ENCODE data around the gene THBD. TPM values are rescaled to one million over a fixed set of nuclear protein-coding genes. Genes with fewer than 3 reads are reported as not detected.

Gene THBD, protein sequence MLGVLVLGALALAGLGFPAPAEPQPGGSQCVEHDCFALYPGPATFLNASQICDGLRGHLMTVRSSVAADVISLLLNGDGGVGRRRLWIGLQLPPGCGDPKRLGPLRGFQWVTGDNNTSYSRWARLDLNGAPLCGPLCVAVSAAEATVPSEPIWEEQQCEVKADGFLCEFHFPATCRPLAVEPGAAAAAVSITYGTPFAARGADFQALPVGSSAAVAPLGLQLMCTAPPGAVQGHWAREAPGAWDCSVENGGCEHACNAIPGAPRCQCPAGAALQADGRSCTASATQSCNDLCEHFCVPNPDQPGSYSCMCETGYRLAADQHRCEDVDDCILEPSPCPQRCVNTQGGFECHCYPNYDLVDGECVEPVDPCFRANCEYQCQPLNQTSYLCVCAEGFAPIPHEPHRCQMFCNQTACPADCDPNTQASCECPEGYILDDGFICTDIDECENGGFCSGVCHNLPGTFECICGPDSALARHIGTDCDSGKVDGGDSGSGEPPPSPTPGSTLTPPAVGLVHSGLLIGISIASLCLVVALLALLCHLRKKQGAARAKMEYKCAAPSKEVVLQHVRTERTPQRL
- not detected in 2 replicates for total RNA-seq (2014; rRNA removed; shearing (Covaris generic); ENCODE audit: low replicate concordance)

DNA sequence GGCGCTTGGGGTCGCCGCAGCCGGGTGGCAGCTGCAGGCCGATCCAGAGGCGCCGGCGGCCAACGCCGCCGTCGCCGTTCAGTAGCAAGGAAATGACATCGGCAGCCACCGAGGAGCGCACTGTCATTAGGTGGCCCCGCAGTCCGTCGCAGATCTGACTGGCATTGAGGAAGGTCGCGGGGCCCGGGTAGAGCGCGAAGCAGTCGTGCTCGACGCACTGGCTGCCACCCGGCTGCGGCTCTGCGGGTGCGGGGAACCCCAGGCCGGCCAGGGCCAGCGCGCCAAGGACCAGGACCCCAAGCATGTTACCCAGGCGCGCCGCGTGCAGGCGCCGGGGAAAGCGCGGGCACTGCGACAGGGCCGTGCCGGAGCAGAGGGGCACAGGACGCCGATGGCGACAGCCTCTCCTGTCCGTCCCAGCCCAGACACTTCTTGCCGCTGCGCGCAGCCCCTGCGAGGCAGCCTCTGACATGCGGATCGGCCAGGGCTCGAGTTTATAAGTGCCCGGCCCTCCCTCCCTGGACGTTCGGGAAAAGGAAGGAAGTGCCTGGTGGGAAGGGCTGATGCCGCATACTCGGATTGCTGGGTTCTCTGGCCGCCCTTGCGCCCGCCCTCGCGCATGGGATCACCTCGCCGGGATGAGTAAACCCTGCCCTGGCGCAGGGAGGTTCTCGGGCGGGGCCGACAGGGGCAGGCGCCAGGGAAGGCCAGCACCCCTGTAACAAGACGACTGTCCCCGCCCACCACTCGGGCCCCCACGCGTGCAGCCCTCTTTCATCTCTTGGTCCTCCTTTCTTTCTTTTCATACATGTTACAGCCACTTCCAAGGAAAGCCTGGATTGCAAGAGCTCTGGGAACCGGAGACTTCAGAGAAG lies at the start of gene THBD:
Gene THBD (minus strand): TSS at position 472 of the 875 bp plus-strand sequence. CDS start 168 bp downstream, at position 304.
- Histone ChIP-seq H3K4me2 (ENCODE audit: low read depth, low read length, poor library complexity, severe bottlenecking) (no peak within 1 kb of the TSS), H3K27me3 (ENCODE audit: low read length) (no peaks in the 10 kb centered on the region), H3K9ac (ENCODE audit: low read length) (no peak within 1 kb of the TSS)

GRCh38 chr20:23097636-23098580 lies 48.4 kb upstream of the THBD start:
- no peak overlapping the region for H3K4me2 ChIP-seq (ENCODE audit: low read depth, low read length, poor library complexity, severe bottlenecking)

More for the DNA sequence above, at the start of gene THBD:
- H3K79me2 ChIP-seq (ENCODE audit: low read length), result no peaks in the 10 kb centered on the region
- no peaks in the 10 kb centered on the region for H4K20me1 ChIP-seq (ENCODE audit: insufficient read depth, low read depth, low read length)
- H3K4me1 ChIP-seq (ENCODE audit: low read length), result no peaks in the 10 kb centered on the region
- no peak within 1 kb of the TSS for H2AFZ ChIP-seq (ENCODE audit: low read length)
- H3K9me3 ChIP-seq (ENCODE audit: low read length), result no peaks in the 10 kb centered on the region
- H3K27ac ChIP-seq (ENCODE audit: low read length), result no peak within 1 kb of the TSS
- no peak within 1 kb of the TSS for H3K4me3 ChIP-seq (ENCODE audit: low read length)
- no peaks in the 10 kb centered on the region for H3K36me3 ChIP-seq (ENCODE audit: insufficient read depth, low read length)
- no peaks in the 10 kb centered on the region for H3K9me2 ChIP-seq (replicated peaks; ENCODE audit: insufficient read depth, low read length)
- DNase-seq, result no peak

DNA sequence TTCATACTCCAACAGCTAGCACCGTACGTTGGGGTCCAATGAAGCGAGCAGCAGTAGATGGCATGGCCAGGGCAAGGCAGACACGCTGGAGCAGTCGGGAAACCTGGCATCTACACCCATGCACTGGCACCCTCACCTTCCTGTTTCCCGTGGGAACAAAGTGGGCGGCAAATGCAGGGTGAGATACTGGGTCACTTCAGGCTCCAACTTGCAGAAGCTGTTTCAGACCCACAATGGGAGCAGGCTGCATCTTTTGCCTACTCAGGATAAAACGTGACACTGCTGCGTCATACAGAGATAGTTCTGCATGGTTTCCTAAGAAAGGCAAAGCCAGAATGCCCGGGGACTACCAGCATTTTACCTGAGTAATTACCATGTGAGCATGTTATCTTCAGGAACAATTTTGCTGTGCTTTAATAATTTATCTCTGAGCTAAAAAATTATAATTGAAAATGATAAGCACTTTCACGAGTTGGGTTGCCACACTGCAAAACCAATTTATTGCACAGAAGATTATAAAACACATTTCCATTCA lies 47.6 kb upstream of the THBD start:
- H4K20me1 ChIP-seq (ENCODE audit: insufficient read depth, low read depth, low read length), result no peaks in the 10 kb centered on the region
- no peak overlapping the region for H3K4me2 ChIP-seq (ENCODE audit: low read depth, low read length, poor library complexity, severe bottlenecking)
- H2AFZ ChIP-seq (ENCODE audit: low read length), result no peak overlapping the region
- H3K79me2 ChIP-seq (ENCODE audit: low read length), result no peaks in the 10 kb centered on the region
- no peak overlapping the region for H3K27ac ChIP-seq (ENCODE audit: low read length)
- H3K9me2 ChIP-seq (replicated peaks; ENCODE audit: insufficient read depth, low read length), result no peaks in the 10 kb centered on the region
- H3K27me3 ChIP-seq (ENCODE audit: low read length), result no peaks in the 10 kb centered on the region
- H3K9ac ChIP-seq (ENCODE audit: low read length), result no peak overlapping the region
- H3K9me3 ChIP-seq (ENCODE audit: low read length), result no peaks in the 10 kb centered on the region
- no peak overlapping the region for H3K4me3 ChIP-seq (ENCODE audit: low read length)
- no peaks in the 10 kb centered on the region for H3K36me3 ChIP-seq (ENCODE audit: insufficient read depth, low read length)
- DNase-seq, result no peak
- peaks cover 20% of the 10 kb centered on the region for H3K4me1 ChIP-seq (ENCODE audit: low read length)

More at GRCh38 chr20:23097636-23098580, 48.4 kb upstream of the THBD start:
- H4K20me1 ChIP-seq (ENCODE audit: insufficient read depth, low read depth, low read length), result no peaks in the 10 kb centered on the region
- no peaks in the 10 kb centered on the region for H3K36me3 ChIP-seq (ENCODE audit: insufficient read depth, low read length)
- H3K4me3 ChIP-seq (ENCODE audit: low read length), result no peak overlapping the region
- H3K79me2 ChIP-seq (ENCODE audit: low read length), result no peaks in the 10 kb centered on the region
- DNase-seq, result no peak
- no peak overlapping the region for H3K27ac ChIP-seq (ENCODE audit: low read length)
- H3K4me1 ChIP-seq (ENCODE audit: low read length), result peaks cover 20% of the 10 kb centered on the region
- H3K9ac ChIP-seq (ENCODE audit: low read length), result no peak overlapping the region
- H3K27me3 ChIP-seq (ENCODE audit: low read length), result no peaks in the 10 kb centered on the region
- no peak overlapping the region for H2AFZ ChIP-seq (ENCODE audit: low read length)
- H3K9me3 ChIP-seq (ENCODE audit: low read length), result no peaks in the 10 kb centered on the region
- no peaks in the 10 kb centered on the region for H3K9me2 ChIP-seq (replicated peaks; ENCODE audit: insufficient read depth, low read length)

DNA sequence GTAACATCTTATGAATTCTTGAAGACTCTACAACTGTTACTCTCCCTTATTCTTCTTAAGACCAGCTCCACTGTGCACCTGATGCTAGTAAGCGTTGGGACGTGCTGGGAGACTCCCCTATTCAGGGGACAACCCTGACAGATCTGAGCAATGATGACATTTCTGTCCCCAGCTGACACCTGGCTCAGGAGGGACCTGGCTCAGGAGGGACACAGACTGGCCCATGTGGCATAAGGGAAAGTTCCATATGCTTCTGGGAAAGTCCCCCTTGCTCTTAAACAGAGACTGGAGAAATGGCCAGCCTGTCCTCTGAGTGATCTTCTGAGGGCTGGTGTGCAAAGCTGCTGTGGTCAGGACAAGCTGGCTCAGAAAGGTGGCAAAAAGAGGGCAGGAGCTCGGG lies 46.6 kb upstream of the THBD start:
- H3K79me2 ChIP-seq (ENCODE audit: low read length), result no peaks in the 10 kb centered on the region
- no peak overlapping the region for H3K27ac ChIP-seq (ENCODE audit: low read length)
- H3K4me1 ChIP-seq (ENCODE audit: low read length), result peaks cover 20% of the 10 kb centered on the region
- H2AFZ ChIP-seq (ENCODE audit: low read length), result no peak overlapping the region
- no peaks in the 10 kb centered on the region for H3K9me2 ChIP-seq (replicated peaks; ENCODE audit: insufficient read depth, low read length)
- no peak overlapping the region for H3K9ac ChIP-seq (ENCODE audit: low read length)
- H4K20me1 ChIP-seq (ENCODE audit: insufficient read depth, low read depth, low read length), result no peaks in the 10 kb centered on the region
- H3K36me3 ChIP-seq (ENCODE audit: insufficient read depth, low read length), result no peaks in the 10 kb centered on the region
- H3K4me2 ChIP-seq (ENCODE audit: low read depth, low read length, poor library complexity, severe bottlenecking), result no peak overlapping the region
- no peaks in the 10 kb centered on the region for H3K27me3 ChIP-seq (ENCODE audit: low read length)
- H3K4me3 ChIP-seq (ENCODE audit: low read length), result no peak overlapping the region
- no peaks in the 10 kb centered on the region for H3K9me3 ChIP-seq (ENCODE audit: low read length)
- DNase-seq, result no peak

DNA sequence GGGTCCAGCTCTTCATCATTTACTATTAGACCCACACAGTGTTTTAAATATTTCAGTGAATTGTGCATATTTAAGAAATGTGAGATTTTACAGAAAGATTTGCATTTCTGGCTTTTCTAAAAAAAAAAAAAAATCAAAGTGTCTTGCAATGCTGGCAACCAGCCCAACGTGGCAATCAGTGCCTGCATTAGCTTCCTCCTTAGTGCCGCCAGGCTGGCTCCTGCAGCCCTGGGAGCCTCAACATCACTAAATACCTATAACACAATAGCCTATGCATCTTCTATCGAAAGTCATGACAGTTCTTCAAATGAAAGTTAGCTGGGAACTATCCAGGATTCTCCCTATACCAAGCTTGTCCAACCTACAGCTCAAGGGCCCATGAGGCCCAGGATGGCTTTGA lies 46.0 kb upstream of the THBD start:
- Histone ChIP-seq H3K36me3 (ENCODE audit: insufficient read depth, low read length) (no peaks in the 10 kb centered on the region), H3K9me2 (replicated peaks; ENCODE audit: insufficient read depth, low read length) (no peaks in the 10 kb centered on the region), H4K20me1 (ENCODE audit: insufficient read depth, low read depth, low read length) (no peaks in the 10 kb centered on the region), H3K27me3 (ENCODE audit: low read length) (no peaks in the 10 kb centered on the region), H3K9ac (ENCODE audit: low read length) (no peak overlapping the region), H3K4me1 (ENCODE audit: low read length) (peaks cover 20% of the 10 kb centered on the region), H3K79me2 (ENCODE audit: low read length) (no peaks in the 10 kb centered on the region), H3K27ac (ENCODE audit: low read length) (no peak overlapping the region), H3K9me3 (ENCODE audit: low read length) (no peaks in the 10 kb centered on the region), H3K4me2 (ENCODE audit: low read depth, low read length, poor library complexity, severe bottlenecking) (peak overlapping the region; percentile 35), H2AFZ (ENCODE audit: low read length) (no peak overlapping the region), H3K4me3 (ENCODE audit: low read length) (no peak overlapping the region)
- no peak for DNase-seq

DNA sequence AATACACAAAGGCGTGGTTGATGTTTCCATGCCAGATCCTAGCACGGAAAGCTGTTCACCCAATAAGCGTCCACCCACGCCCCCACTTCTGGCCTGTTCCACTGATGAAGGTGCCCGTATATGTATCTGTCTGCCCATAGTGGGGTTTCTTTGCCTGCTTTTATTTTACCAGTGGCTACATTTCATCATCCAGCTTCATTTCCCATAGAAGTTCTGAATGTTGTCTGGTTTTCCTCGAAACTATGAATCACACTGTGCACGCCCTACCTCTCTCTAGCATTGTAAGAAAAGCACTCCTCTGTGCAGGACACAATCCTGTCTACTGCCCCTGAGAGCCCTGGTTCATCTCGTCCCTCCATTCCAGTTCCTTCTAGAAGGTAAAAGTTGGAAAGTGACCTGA lies 45.5 kb upstream of the THBD start:
- Histone ChIP-seq H3K27me3 (ENCODE audit: low read length) (no peaks in the 10 kb centered on the region), H3K9ac (ENCODE audit: low read length) (no peak overlapping the region), H3K79me2 (ENCODE audit: low read length) (no peaks in the 10 kb centered on the region), H3K36me3 (ENCODE audit: insufficient read depth, low read length) (no peaks in the 10 kb centered on the region), H3K9me3 (ENCODE audit: low read length) (no peaks in the 10 kb centered on the region), H3K4me2 (ENCODE audit: low read depth, low read length, poor library complexity, severe bottlenecking) (peak overlapping the region; percentile 35), H2AFZ (ENCODE audit: low read length) (no peak overlapping the region), H3K4me1 (ENCODE audit: low read length) (peaks cover 20% of the 10 kb centered on the region), H3K27ac (ENCODE audit: low read length) (no peak overlapping the region), H3K4me3 (ENCODE audit: low read length) (no peak overlapping the region), H3K9me2 (replicated peaks; ENCODE audit: insufficient read depth, low read length) (no peaks in the 10 kb centered on the region), H4K20me1 (ENCODE audit: insufficient read depth, low read depth, low read length) (no peaks in the 10 kb centered on the region)
- no peak for DNase-seq

DNA sequence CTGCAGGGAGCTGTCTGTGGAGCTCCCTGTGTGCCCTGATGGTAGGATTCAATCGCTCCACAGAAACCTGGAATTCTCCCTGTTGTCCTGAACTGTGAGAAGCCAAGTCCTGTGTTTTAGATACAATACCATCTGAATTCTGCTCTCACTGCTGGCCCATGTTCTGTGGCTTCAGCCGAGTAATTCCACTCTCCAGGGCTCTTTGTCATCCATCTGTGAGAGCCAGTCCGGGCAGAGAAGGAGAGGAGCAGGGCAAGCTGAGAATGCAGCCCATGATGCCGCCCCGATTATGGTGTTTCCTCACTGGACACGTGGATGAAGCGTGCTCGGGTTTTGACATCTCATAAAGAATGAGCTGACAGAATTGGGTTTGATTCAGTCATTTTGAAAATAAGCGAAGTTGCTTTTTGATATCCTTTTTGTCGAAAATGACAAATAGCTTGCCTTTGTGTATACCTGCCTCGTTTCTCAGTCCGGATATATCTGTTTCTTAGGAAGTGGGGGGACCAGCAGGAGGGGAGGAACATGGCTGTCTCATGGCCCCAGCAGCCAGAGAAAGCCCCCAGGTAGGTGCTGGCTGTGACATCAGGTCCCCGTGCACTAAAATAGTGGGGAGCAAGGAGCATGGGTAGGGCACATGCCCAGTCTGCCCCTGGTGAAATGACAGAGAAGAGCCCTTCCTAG lies 44.9 kb upstream of the THBD start:
- no peak for DNase-seq
- Histone ChIP-seq H3K4me3 (ENCODE audit: low read length) (no peak overlapping the region), H3K4me2 (ENCODE audit: low read depth, low read length, poor library complexity, severe bottlenecking) (no peak overlapping the region), H4K20me1 (ENCODE audit: insufficient read depth, low read depth, low read length) (no peaks in the 10 kb centered on the region), H3K36me3 (ENCODE audit: insufficient read depth, low read length) (no peaks in the 10 kb centered on the region), H3K27me3 (ENCODE audit: low read length) (no peaks in the 10 kb centered on the region), H3K9me2 (replicated peaks; ENCODE audit: insufficient read depth, low read length) (no peaks in the 10 kb centered on the region), H3K27ac (ENCODE audit: low read length) (no peak overlapping the region), H3K4me1 (ENCODE audit: low read length) (peaks cover 20% of the 10 kb centered on the region), H3K9me3 (ENCODE audit: low read length) (no peaks in the 10 kb centered on the region), H2AFZ (ENCODE audit: low read length) (no peak overlapping the region), H3K79me2 (ENCODE audit: low read length) (no peaks in the 10 kb centered on the region), H3K9ac (ENCODE audit: low read length) (no peak overlapping the region)

Data from Karpas-422 (cell line).